Measurements from ENCODE around the gene EPHA4. TPM values are rescaled to one million over a fixed set of nuclear protein-coding genes. Genes with fewer than 3 reads are reported as not detected.

Gene EPHA4
- total and polyA plus RNA-seq, 4 donors: 0.43 to 2.3 (median 1.1) TPM

GRCh38 chr2:221415789-221416188 lies 156.3 kb downstream of the EPHA4 start (continued):
- TF ChIP-seq RAD21 (IDR thresholded peaks at IDR 0.05): no peak
- TF ChIP-seq SP1 (IDR thresholded peaks at IDR 0.05): no peak
- no peak for TF ChIP-seq NR2F2 (IDR thresholded peaks at IDR 0.05)
- TF ChIP-seq HNF4A (conservative IDR thresholded peaks at IDR 0.05): no peak
- TF ChIP-seq, protein P1, sequence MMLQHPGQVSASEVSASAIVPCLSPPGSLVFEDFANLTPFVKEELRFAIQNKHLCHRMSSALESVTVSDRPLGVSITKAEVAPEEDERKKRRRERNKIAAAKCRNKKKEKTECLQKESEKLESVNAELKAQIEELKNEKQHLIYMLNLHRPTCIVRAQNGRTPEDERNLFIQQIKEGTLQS (IDR thresholded peaks at IDR 0.05): no peak

DNA sequence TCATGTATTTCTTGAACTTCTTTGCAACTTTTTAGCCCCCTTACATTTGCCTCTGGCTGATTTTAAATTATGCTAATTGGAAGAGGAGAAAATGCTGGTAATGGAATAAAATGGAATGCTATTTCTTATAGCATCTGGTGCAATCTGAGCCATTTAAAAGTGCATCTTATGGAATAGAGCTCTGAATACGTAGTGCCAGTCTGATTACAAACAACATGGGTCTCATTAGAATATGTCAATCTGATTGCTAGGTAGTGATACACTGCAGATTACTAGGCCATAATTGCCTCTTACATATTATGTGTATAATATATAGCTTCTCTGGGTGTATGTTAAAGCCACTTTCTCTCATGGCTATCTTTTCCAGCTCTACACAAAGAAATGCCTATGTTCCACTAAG lies 159.1 kb downstream of the EPHA4 start:
- Histone ChIP-seq H3K4me1 (ENCODE audit: control insufficient read depth in 4 of 4, insufficient read depth in 4 of 4, low read length in 3 of 4) (no peaks in the 10 kb centered on the region), H3K9ac (ENCODE audit: low read depth in 1 of 2, low read length in 2 of 2) (no peak overlapping the region), H3K4me3 (ENCODE audit: low read depth in 1 of 3, low read length in 3 of 3) (no peak overlapping the region), H3K27me3 (ENCODE audit: control insufficient read depth in 4 of 4, insufficient read depth in 4 of 4, low read length in 3 of 4) (no peaks in the 10 kb centered on the region), H3K36me3 (ENCODE audit: control insufficient read depth in 4 of 4, insufficient read depth in 3 of 4, low read depth in 1 of 4, low read length in 3 of 4) (no peaks in the 10 kb centered on the region), H3K9me3 (ENCODE audit: control insufficient read depth in 4 of 4, low read length in 3 of 4) (no peaks in the 10 kb centered on the region), H3K27ac (ENCODE audit: low read depth in 1 of 2, low read length in 2 of 2) (no peak overlapping the region)
- TF ChIP-seq FOXA2 (IDR thresholded peaks at IDR 0.05) (no peak), SP1 (IDR thresholded peaks at IDR 0.05) (no peak), JUND (IDR thresholded peaks at IDR 0.05) (no peak), HNF4A (conservative IDR thresholded peaks at IDR 0.05) (no peak), HNF4G (IDR thresholded peaks at IDR 0.05) (no peak), NR2F2 (IDR thresholded peaks at IDR 0.05) (no peak), EGR1 (IDR thresholded peaks at IDR 0.05; ENCODE audit: low read depth in 2 of 2) (no peak), FOXA1 (IDR thresholded peaks at IDR 0.05) (no peak), RAD21 (IDR thresholded peaks at IDR 0.05) (no peak), TAF1 (conservative IDR thresholded peaks at IDR 0.05) (no peak), ZBTB33 (IDR thresholded peaks at IDR 0.05) (no peak), YY1 (IDR thresholded peaks at IDR 0.05) (no peak), GABPA (IDR thresholded peaks at IDR 0.05 in 1 of 2, conservative IDR thresholded peaks at IDR 0.05 in 1 of 2) (no peak), RXRA (IDR thresholded peaks at IDR 0.05) (no peak), MAX (IDR thresholded peaks at IDR 0.05) (no peak)
- TF ChIP-seq, protein P2, sequence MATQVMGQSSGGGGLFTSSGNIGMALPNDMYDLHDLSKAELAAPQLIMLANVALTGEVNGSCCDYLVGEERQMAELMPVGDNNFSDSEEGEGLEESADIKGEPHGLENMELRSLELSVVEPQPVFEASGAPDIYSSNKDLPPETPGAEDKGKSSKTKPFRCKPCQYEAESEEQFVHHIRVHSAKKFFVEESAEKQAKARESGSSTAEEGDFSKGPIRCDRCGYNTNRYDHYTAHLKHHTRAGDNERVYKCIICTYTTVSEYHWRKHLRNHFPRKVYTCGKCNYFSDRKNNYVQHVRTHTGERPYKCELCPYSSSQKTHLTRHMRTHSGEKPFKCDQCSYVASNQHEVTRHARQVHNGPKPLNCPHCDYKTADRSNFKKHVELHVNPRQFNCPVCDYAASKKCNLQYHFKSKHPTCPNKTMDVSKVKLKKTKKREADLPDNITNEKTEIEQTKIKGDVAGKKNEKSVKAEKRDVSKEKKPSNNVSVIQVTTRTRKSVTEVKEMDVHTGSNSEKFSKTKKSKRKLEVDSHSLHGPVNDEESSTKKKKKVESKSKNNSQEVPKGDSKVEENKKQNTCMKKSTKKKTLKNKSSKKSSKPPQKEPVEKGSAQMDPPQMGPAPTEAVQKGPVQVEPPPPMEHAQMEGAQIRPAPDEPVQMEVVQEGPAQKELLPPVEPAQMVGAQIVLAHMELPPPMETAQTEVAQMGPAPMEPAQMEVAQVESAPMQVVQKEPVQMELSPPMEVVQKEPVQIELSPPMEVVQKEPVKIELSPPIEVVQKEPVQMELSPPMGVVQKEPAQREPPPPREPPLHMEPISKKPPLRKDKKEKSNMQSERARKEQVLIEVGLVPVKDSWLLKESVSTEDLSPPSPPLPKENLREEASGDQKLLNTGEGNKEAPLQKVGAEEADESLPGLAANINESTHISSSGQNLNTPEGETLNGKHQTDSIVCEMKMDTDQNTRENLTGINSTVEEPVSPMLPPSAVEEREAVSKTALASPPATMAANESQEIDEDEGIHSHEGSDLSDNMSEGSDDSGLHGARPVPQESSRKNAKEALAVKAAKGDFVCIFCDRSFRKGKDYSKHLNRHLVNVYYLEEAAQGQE (IDR thresholded peaks at IDR 0.05): no peak
- TF ChIP-seq, protein P3, sequence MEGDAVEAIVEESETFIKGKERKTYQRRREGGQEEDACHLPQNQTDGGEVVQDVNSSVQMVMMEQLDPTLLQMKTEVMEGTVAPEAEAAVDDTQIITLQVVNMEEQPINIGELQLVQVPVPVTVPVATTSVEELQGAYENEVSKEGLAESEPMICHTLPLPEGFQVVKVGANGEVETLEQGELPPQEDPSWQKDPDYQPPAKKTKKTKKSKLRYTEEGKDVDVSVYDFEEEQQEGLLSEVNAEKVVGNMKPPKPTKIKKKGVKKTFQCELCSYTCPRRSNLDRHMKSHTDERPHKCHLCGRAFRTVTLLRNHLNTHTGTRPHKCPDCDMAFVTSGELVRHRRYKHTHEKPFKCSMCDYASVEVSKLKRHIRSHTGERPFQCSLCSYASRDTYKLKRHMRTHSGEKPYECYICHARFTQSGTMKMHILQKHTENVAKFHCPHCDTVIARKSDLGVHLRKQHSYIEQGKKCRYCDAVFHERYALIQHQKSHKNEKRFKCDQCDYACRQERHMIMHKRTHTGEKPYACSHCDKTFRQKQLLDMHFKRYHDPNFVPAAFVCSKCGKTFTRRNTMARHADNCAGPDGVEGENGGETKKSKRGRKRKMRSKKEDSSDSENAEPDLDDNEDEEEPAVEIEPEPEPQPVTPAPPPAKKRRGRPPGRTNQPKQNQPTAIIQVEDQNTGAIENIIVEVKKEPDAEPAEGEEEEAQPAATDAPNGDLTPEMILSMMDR (IDR thresholded peaks at IDR 0.05; ENCODE audit: low read depth, low read length, missing input control): no peak
- TF ChIP-seq, protein P1 (IDR thresholded peaks at IDR 0.05): no peak
- no peak for DNase-seq (ENCODE audit: low spot score)
- 74% methylated on average over 1 of the region's 1 CpG for WGBS

Data from liver (tissue), 9 donors.